GM23338 (cell line): ENCODE measurements around the gene GPATCH1.

Experiments
- CREB1 ChIP-seq: fragments of 250-450 bp; sonication (Bioruptor Pico); IDR thresholded peaks from 2 replicates; pipeline ENCODE4 v1.5.0; 2020; ENCODE audit warnings: low read depth, mild to moderate bottlenecking, moderate library complexity
- EZH2 ChIP-seq: fragments of 200-600 bp; sonication (generic); IDR thresholded peaks from one replicate; pipeline ENCODE4 v1.8.0; 2017; ENCODE audit warnings: antibody characterized with exemption, mild to moderate bottlenecking, low read depth; ENCODE audit not compliant: unreplicated experiment
- EZH2phosphoT487 ChIP-seq: fragments of 200-600 bp; sonication (generic); IDR thresholded peaks from one replicate; pipeline ENCODE4 v1.8.1; 2018; ENCODE audit warnings: antibody characterized with exemption; ENCODE audit not compliant: unreplicated experiment
- JUNB ChIP-seq: IDR thresholded peaks from one replicate; pipeline ENCODE4 v1.6.1; 2016; ENCODE audit warnings: antibody characterized with exemption; ENCODE audit not compliant: unreplicated experiment
- POLR2AphosphoS5 ChIP-seq: IDR thresholded peaks from 2 replicates; pipeline ENCODE4 v1.6.1; 2016; ENCODE audit warnings: antibody characterized with exemption, low read depth
- STAT1 ChIP-seq: IDR thresholded peaks from one replicate; pipeline ENCODE4 v1.6.1; 2016; ENCODE audit warnings: antibody characterized with exemption; ENCODE audit not compliant: unreplicated experiment
- ZNF331 ChIP-seq: fragments of 250-450 bp; sonication (Bioruptor Pico); IDR thresholded peaks from 2 replicates; pipeline ENCODE4 v1.5.0; 2020; ENCODE audit warnings: low read depth, mild to moderate bottlenecking, moderate library complexity
- TF ChIP-seq, protein P1 (sequence below), 2 experiments: fragments of 200-600 bp in 1 of 2; sonication (generic) in 1 of 2; conservative IDR thresholded peaks; 2 replicates each; pipeline versions ENCODE4 v1.5.1 to v1.6.1; 2016 to 2017; ENCODE audit warnings: antibody characterized with exemption in 2 of 2, low read depth in 2 of 2, mild to moderate bottlenecking in 2 of 2, moderate library complexity in 1 of 2
- TF ChIP-seq, protein P2 (sequence below): IDR thresholded peaks from one replicate; pipeline ENCODE4 v1.6.1; 2018; ENCODE audit warnings: antibody characterized with exemption; ENCODE audit not compliant: unreplicated experiment
- TF ChIP-seq, protein P3 (sequence below): fragments of 250-450 bp; sonication (Bioruptor Pico); IDR thresholded peaks from 2 replicates; pipeline ENCODE4 v1.5.0; 2020; ENCODE audit warnings: mild to moderate bottlenecking, moderate library complexity
- TF ChIP-seq, protein P4 (sequence below): IDR thresholded peaks from 2 replicates; pipeline ENCODE4 v1.6.1; 2016; ENCODE audit warnings: antibody characterized with exemption

DNA sequence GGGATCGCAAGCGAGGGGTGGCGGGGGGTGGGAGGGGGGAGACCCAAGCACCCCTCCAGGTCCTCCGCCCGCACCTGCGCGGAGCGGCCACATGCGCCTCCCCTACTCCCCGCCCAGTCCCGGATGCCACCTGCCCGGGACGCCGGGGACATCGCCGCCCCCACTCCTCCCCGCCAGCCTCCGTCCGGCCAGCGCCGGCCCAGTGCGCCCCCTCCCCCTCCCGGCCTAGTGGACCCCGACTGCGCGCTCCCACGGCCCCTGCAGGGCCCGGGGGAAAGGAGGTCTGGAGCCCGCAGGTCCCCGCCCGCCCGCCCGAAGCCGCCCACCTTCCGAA lies 16.6 kb upstream of the GPATCH1 start:
- TF ChIP-seq, protein P1, sequence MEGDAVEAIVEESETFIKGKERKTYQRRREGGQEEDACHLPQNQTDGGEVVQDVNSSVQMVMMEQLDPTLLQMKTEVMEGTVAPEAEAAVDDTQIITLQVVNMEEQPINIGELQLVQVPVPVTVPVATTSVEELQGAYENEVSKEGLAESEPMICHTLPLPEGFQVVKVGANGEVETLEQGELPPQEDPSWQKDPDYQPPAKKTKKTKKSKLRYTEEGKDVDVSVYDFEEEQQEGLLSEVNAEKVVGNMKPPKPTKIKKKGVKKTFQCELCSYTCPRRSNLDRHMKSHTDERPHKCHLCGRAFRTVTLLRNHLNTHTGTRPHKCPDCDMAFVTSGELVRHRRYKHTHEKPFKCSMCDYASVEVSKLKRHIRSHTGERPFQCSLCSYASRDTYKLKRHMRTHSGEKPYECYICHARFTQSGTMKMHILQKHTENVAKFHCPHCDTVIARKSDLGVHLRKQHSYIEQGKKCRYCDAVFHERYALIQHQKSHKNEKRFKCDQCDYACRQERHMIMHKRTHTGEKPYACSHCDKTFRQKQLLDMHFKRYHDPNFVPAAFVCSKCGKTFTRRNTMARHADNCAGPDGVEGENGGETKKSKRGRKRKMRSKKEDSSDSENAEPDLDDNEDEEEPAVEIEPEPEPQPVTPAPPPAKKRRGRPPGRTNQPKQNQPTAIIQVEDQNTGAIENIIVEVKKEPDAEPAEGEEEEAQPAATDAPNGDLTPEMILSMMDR (conservative IDR thresholded peaks at IDR 0.05; ENCODE audit: low read depth in 2 of 2), result no peak
- TF ChIP-seq EZH2 (no peak), STAT1 (no peak), JUNB (no peak), POLR2AphosphoS5 (no peak), CREB1 (CRISPR knock-in tag) (no peak), EZH2phosphoT487 (no peak), ZNF331 (no peak)
- TF ChIP-seq, protein P2, sequence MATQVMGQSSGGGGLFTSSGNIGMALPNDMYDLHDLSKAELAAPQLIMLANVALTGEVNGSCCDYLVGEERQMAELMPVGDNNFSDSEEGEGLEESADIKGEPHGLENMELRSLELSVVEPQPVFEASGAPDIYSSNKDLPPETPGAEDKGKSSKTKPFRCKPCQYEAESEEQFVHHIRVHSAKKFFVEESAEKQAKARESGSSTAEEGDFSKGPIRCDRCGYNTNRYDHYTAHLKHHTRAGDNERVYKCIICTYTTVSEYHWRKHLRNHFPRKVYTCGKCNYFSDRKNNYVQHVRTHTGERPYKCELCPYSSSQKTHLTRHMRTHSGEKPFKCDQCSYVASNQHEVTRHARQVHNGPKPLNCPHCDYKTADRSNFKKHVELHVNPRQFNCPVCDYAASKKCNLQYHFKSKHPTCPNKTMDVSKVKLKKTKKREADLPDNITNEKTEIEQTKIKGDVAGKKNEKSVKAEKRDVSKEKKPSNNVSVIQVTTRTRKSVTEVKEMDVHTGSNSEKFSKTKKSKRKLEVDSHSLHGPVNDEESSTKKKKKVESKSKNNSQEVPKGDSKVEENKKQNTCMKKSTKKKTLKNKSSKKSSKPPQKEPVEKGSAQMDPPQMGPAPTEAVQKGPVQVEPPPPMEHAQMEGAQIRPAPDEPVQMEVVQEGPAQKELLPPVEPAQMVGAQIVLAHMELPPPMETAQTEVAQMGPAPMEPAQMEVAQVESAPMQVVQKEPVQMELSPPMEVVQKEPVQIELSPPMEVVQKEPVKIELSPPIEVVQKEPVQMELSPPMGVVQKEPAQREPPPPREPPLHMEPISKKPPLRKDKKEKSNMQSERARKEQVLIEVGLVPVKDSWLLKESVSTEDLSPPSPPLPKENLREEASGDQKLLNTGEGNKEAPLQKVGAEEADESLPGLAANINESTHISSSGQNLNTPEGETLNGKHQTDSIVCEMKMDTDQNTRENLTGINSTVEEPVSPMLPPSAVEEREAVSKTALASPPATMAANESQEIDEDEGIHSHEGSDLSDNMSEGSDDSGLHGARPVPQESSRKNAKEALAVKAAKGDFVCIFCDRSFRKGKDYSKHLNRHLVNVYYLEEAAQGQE, result no peak
- TF ChIP-seq, protein P3, sequence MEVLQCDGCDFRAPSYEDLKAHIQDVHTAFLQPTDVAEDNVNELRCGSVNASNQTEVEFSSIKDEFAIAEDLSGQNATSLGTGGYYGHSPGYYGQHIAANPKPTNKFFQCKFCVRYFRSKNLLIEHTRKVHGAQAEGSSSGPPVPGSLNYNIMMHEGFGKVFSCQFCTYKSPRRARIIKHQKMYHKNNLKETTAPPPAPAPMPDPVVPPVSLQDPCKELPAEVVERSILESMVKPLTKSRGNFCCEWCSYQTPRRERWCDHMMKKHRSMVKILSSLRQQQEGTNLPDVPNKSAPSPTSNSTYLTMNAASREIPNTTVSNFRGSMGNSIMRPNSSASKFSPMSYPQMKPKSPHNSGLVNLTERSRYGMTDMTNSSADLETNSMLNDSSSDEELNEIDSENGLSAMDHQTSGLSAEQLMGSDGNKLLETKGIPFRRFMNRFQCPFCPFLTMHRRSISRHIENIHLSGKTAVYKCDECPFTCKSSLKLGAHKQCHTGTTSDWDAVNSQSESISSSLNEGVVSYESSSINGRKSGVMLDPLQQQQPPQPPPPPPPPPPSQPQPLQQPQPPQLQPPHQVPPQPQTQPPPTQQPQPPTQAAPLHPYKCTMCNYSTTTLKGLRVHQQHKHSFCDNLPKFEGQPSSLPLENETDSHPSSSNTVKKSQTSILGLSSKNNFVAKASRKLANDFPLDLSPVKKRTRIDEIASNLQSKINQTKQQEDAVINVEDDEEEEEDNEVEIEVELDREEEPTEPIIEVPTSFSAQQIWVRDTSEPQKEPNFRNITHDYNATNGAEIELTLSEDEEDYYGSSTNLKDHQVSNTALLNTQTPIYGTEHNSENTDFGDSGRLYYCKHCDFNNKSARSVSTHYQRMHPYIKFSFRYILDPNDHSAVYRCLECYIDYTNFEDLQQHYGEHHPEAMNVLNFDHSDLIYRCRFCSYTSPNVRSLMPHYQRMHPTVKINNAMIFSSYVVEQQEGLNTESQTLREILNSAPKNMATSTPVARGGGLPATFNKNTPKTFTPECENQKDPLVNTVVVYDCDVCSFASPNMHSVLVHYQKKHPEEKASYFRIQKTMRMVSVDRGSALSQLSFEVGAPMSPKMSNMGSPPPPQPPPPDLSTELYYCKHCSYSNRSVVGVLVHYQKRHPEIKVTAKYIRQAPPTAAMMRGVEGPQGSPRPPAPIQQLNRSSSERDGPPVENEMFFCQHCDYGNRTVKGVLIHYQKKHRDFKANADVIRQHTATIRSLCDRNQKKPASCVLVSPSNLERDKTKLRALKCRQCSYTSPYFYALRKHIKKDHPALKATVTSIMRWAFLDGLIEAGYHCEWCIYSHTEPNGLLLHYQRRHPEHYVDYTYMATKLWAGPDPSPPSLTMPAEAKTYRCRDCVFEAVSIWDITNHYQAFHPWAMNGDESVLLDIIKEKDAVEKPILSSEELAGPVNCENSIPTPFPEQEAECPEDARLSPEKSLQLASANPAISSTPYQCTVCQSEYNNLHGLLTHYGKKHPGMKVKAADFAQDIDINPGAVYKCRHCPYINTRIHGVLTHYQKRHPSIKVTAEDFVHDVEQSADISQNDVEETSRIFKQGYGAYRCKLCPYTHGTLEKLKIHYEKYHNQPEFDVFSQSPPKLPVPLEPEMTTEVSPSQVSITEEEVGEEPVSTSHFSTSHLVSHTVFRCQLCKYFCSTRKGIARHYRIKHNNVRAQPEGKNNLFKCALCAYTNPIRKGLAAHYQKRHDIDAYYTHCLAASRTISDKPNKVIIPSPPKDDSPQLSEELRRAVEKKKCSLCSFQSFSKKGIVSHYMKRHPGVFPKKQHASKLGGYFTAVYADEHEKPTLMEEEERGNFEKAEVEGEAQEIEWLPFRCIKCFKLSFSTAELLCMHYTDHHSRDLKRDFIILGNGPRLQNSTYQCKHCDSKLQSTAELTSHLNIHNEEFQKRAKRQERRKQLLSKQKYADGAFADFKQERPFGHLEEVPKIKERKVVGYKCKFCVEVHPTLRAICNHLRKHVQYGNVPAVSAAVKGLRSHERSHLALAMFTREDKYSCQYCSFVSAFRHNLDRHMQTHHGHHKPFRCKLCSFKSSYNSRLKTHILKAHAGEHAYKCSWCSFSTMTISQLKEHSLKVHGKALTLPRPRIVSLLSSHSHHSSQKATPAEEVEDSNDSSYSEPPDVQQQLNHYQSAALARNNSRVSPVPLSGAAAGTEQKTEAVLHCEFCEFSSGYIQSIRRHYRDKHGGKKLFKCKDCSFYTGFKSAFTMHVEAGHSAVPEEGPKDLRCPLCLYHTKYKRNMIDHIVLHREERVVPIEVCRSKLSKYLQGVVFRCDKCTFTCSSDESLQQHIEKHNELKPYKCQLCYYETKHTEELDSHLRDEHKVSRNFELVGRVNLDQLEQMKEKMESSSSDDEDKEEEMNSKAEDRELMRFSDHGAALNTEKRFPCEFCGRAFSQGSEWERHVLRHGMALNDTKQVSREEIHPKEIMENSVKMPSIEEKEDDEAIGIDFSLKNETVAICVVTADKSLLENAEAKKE, result no peak
- TF ChIP-seq, protein P4, sequence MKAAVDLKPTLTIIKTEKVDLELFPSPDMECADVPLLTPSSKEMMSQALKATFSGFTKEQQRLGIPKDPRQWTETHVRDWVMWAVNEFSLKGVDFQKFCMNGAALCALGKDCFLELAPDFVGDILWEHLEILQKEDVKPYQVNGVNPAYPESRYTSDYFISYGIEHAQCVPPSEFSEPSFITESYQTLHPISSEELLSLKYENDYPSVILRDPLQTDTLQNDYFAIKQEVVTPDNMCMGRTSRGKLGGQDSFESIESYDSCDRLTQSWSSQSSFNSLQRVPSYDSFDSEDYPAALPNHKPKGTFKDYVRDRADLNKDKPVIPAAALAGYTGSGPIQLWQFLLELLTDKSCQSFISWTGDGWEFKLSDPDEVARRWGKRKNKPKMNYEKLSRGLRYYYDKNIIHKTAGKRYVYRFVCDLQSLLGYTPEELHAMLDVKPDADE, result no peak
